Medulla oblongata (tissue), 1 donor: ENCODE results near the gene ARHGEF38.
"Not testable (repeated sequence)": the region's sequence is repeated elsewhere in the genome, so short reads cannot be mapped to it uniquely, and the experiment has no call there.

Source experiments
- DNase-seq: peaks from one replicate; pipeline ENCODE4 v3.0.0-alpha.2; 2015; ENCODE audit errors: extremely low spot score

Gene ARHGEF38

DNA sequence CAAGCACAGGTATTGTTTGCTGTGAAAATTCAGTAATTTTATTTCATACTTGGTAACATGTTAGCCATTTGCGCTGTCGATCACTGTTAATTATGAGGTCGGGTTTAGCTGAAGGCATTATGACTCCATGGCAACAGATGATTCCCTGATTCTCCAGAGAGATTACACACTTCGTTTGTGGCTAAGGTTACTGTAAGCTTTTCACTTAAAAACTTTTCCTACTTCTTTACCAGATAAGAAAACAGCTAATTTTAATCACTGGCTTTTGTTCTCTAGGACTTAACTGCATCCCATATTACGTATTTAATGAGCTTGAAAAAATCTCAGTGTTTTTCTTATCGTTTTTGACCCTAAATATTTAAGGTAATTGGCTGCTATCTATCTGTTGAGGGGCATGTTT lies 158.3 kb downstream of the ARHGEF38 start:
- DNase-seq = no peak

DNA sequence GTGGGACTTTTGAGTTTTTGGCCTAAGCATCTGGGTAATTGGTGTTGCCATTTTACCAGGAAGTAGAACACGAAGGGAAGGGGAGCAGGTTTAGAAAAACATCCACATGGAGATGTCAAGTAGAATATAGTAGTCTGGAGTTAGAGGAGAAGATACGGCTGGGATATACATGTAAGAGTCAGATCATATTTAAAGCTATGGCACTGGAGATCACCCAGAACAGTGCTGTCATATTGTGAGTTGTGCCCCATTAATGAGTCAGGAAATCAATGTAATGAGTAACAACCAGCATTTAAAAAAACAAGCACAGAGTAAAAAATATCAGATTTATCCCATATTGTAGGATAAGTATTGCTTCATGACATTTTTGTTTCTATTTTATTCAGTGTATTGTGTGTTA lies 160.3 kb downstream of the ARHGEF38 start:
- no peak for DNase-seq

DNA sequence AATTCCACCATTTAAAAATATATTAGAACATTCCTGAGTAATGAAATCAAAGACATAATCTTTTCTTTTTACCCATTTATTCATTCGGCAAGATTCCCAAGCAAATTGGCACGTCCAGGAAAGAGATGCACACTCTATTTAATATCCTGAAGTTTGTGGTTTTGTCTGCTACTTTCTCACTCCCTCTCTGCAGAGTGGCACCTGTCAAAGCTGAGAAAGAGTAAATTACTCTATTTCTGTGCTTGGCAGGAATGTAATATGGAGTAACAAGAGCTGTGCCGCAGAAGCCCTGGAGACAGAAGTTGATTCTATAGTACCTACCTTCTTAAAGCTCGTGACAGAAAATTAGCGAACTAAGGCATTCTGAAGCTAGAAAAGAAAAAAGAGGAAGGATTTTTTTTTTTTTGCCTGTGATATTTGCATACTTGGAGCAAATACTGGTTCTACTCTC lies 161.7 kb downstream of the ARHGEF38 start:
- DNase-seq = peak; percentile 41

DNA sequence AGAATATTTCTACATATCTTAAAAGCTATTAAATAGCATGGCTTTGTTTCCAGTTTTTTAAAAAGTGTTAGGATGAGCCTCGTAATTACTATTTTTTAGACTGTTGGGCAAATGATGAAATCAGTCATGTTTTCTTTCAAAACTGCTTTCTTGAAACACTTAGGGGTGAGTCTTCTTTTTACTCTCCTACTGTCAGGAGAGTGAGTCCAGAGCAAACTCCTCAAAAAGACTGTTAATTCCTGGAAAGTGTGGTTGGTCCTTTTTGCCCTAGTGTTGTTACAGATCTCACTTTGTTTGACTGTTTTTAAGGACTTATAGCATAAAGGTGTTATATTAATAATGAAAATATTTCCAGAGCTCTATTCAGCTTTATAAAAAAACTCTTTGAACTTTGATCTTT lies 162.5 kb downstream of the ARHGEF38 start:
- peak; percentile 11 for DNase-seq

DNA sequence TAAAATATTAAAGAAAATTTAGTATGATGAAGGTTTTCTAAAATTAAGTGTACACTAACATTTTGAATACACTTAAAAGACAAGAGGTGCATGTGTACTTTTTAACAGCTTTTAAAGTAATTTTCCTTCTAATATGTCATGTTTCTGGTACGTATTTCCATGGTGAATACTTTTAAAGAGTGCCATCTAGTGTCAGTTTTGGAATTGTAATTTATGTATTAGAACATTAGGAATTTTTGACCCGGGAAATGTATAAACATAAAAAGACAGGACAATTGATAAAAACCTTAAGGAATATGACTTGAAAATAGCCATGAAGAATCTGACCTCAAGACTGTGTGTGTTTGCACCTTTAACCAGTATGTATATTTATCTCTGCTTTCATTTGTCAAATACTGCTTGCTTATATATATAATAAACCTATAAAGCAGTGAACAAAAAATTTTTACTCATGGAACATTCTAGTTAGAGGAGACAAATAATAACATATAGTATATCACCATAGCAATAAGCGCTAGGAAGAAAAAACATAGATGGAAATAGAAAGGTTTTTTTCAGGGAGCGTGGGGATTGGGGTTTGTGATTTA lies 163.4 kb downstream of the ARHGEF38 start:
- peak; percentile 58 for DNase-seq

DNA sequence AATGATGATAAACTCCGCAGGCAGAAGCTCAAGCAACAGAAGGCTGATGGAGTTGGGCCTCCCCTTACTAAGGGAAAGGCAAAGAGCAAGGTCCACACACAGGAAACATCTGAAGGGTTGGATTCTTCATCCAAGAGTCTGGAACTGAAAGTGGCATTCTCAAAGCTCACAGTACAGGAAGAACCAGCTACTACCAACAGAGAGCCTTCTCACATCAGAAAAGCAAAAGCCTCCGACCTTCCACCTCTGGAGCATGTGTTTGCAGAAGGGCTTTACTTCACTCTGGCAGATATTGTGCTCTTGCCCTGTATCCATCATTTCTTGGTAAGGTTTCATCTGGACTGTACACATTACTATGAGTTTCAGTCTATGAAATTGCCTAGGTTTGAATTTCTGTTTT lies 166.8 kb downstream of the ARHGEF38 start:
- no peak for DNase-seq

DNA sequence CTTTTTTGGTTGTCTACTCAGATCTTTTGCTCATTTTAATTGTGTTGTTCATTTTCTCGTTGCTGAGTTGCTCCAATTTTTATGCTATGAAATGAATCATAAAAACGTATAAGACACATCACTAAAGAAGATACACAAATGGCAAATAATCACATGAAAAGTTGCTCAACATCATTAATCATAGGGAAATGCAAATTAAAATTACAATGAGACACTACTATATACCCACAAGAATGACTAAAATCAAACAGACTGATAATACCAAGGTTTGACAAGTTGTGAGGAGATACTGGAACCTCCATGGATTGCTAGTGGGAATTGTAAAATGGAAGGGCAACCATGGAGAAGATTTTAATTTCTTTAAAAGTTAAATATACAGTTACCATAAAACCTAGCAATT lies 173.2 kb downstream of the ARHGEF38 start:
- no peak for DNase-seq

DNA sequence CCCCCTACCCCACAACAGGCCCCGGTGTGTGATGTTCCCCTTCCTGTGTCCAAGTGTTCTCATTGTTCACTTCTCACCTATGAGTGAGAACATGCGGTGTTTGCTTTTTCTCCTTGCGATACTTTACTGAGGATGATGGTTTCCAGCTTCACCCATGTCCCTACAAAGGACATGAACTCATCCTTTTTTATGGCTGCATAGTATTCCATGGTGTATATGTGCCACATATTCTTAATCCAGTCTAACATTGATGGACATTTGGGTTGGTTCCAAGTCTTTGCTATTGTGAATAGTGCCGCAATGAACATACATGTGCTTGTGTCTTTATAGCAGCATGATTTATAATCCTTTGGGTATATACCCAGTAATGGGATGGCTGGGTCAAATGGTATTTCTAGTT lies 177.5 kb downstream of the ARHGEF38 start:
- not testable (repeated sequence) for DNase-seq
